ENCODE measurements around the gene MT1F. TPM values are rescaled to one million over a fixed set of nuclear protein-coding genes. Genes with fewer than 3 reads are reported as not detected.
A peak's percentile ranks its signal among the peaks of the same experiment; 100 is the strongest.

The MT1F gene
- total RNA-seq, 2 experiments from 2014 or later: 0.44 TPM; not detected in 1

- BruUV-seq (replicated peaks): no TSS peak
- no peaks in the 10 kb centered on the region for H4K20me1 ChIP-seq (ENCODE audit: insufficient read depth, low read length)
- no peaks in the 10 kb centered on the region for H3K9me2 ChIP-seq (ENCODE audit: insufficient read depth, low read length)
- no peak overlapping the region for H2AFZ ChIP-seq (ENCODE audit: low read length)
- TF ChIP-seq CTCF (conservative IDR thresholded peaks at IDR 0.05; ENCODE audit: low read length): no peak
- TF ChIP-seq EZH2phosphoT487 (IDR thresholded peaks at IDR 0.05; ENCODE audit: borderline replicate concordance, low read depth, low read length): no peak
- POLR2A ChIA-PET: interaction anchor here (0.6 to 3.0 kb wide), 8 partner anchors 17 to 160 kb away, joined by 3 to 17 read pairs (median 5); partner anchors contain the start of genes MT1A and MT1X
- CTCF ChIA-PET (ENCODE audit: unreplicated experiment): no interaction called here
- H3K36me3 ChIP-seq (ENCODE audit: insufficient read depth, low read length): no peaks in the 10 kb centered on the region
- no peak overlapping the region for H3K4me3 ChIP-seq (ENCODE audit: low read depth, low read length, poor library complexity, severe bottlenecking)
- H3K9me3 ChIP-seq (ENCODE audit: low read length): peaks cover 8% of the 10 kb centered on the region; the same call in 1 of the 2 replicates
- H3K79me2 ChIP-seq (ENCODE audit: insufficient read depth, low read depth, low read length): no peaks in the 10 kb centered on the region
- no peak overlapping the region for H3K4me2 ChIP-seq (ENCODE audit: low read length)
- H3K27ac ChIP-seq (ENCODE audit: low read depth, low read length, poor library complexity, severe bottlenecking): no peak overlapping the region
- no peak for DNase-seq (ENCODE audit: low spot score)
- H3K4me1 ChIP-seq (ENCODE audit: insufficient read depth, low read length, poor library complexity, severe bottlenecking): peaks cover 4% of the 10 kb centered on the region
- intact Hi-C loops (cut with micrococcal nuclease; ENCODE audit: unreplicated experiment): no loop called here
Observed at GRCh38 chr16:56700195-56700594, 42.4 kb downstream of the MT1F start.

- ChIA-PET CTCF (ENCODE audit: unreplicated experiment) (interaction anchor here (1.8 kb wide), 1 partner anchor 18 kb away, joined by 9 read pairs; the partner anchor contains the start of gene MT1X), POLR2A (interaction anchor here (0.6 to 3.0 kb wide), 9 partner anchors 18 to 159 kb away, joined by 3 to 17 read pairs (median 5); partner anchors contain the start of genes MT1A and MT1X)
- intact Hi-C loops (cut with micrococcal nuclease; ENCODE audit: unreplicated experiment): no loop called here
- Histone ChIP-seq H4K20me1 (ENCODE audit: insufficient read depth, low read length) (no peaks in the 10 kb centered on the region), H3K4me3 (ENCODE audit: low read depth, low read length, poor library complexity, severe bottlenecking) (no peak overlapping the region), H3K27ac (ENCODE audit: low read depth, low read length, poor library complexity, severe bottlenecking) (no peak overlapping the region), H3K4me1 (ENCODE audit: insufficient read depth, low read length, poor library complexity, severe bottlenecking) (peaks cover 4% of the 10 kb centered on the region), H3K9me3 (ENCODE audit: low read length) (peaks cover 8% of the 10 kb centered on the region; the same call in 1 of the 2 replicates), H3K4me2 (ENCODE audit: low read length) (no peak overlapping the region), H2AFZ (ENCODE audit: low read length) (no peak overlapping the region), H3K9me2 (ENCODE audit: insufficient read depth, low read length) (no peaks in the 10 kb centered on the region), H3K79me2 (ENCODE audit: insufficient read depth, low read depth, low read length) (no peaks in the 10 kb centered on the region), H3K36me3 (ENCODE audit: insufficient read depth, low read length) (no peaks in the 10 kb centered on the region)
- DNase-seq (ENCODE audit: low spot score): no peak
- no TSS peak for BruUV-seq (replicated peaks)
- no peak for TF ChIP-seq EZH2phosphoT487 (IDR thresholded peaks at IDR 0.05; ENCODE audit: borderline replicate concordance, low read depth, low read length)
- TF ChIP-seq CTCF (conservative IDR thresholded peaks at IDR 0.05; ENCODE audit: low read length): no peak
Observed at GRCh38 chr16:56700631-56701030, 42.9 kb downstream of the MT1F start.

DNA sequence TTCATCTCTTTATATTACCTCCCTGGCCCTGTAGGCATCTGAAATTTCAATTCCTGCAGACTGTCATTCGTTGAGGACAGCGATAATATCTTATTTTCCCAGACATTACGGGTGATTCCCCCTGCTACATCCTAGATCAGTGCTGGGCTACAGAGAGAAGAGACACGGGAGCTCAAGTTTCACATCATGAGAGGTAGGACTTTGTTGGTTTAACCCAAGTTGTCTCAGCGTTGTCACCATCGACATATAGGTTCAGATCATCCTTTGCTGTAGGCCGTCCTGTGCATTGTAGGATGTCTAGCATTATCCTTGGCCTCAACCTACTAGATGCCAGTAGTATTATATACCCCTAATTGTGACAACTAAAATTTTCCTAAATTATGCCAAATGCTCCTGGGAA, 43.8 kb downstream of the MT1F start:
- intact Hi-C loops (cut with micrococcal nuclease; ENCODE audit: unreplicated experiment): no loop called here
- POLR2A ChIA-PET: interaction anchor here (0.6 to 3.0 kb wide), 7 partner anchors 9 to 434 kb away, joined by 3 to 17 read pairs (median 4); partner anchors contain the start of gene MT1X
- DNase-seq (ENCODE audit: low spot score): no peak
- Histone ChIP-seq H3K79me2 (ENCODE audit: insufficient read depth, low read depth, low read length) (no peaks in the 10 kb centered on the region), H3K27ac (ENCODE audit: low read depth, low read length, poor library complexity, severe bottlenecking) (no peak overlapping the region), H3K9me3 (ENCODE audit: low read length) (0 out of 2 replicates have a peak, but pooled peaks cover 8% of the 10 kb centered on the region), H2AFZ (ENCODE audit: low read length) (peak overlapping the region; percentile 79; the same call in 1 of the 2 replicates), H3K9me2 (ENCODE audit: insufficient read depth, low read length) (no peaks in the 10 kb centered on the region), H3K4me2 (ENCODE audit: low read length) (peak overlapping the region; percentile 25; the same call in 1 of the 2 replicates), H4K20me1 (ENCODE audit: insufficient read depth, low read length) (no peaks in the 10 kb centered on the region), H3K4me3 (ENCODE audit: low read depth, low read length, poor library complexity, severe bottlenecking) (no peak overlapping the region), H3K36me3 (ENCODE audit: insufficient read depth, low read length) (no peaks in the 10 kb centered on the region), H3K4me1 (ENCODE audit: insufficient read depth, low read length, poor library complexity, severe bottlenecking) (peaks cover 4% of the 10 kb centered on the region)
- no TSS peak for BruUV-seq (replicated peaks)
- CTCF ChIA-PET (ENCODE audit: unreplicated experiment): interaction anchor here (0.9 to 2.4 kb wide), 6 partner anchors 19 to 390 kb away, joined by 3 to 9 read pairs (median 4); partner anchors contain the start of gene MT1X
- TF ChIP-seq EZH2phosphoT487 (IDR thresholded peaks at IDR 0.05; ENCODE audit: borderline replicate concordance, low read depth, low read length) (no peak), CTCF (conservative IDR thresholded peaks at IDR 0.05; ENCODE audit: low read length) (no peak)
